ENCODE results near the gene SVEP1. TPM values are rescaled to one million over a fixed set of nuclear protein-coding genes. Genes with fewer than 3 reads are reported as not detected.
A peak's percentile ranks its signal among the peaks of the same experiment; 100 is the strongest.

Gene SVEP1
- total RNA-seq, 1 donor from 2014 or later, result 6.8 TPM

DNA sequence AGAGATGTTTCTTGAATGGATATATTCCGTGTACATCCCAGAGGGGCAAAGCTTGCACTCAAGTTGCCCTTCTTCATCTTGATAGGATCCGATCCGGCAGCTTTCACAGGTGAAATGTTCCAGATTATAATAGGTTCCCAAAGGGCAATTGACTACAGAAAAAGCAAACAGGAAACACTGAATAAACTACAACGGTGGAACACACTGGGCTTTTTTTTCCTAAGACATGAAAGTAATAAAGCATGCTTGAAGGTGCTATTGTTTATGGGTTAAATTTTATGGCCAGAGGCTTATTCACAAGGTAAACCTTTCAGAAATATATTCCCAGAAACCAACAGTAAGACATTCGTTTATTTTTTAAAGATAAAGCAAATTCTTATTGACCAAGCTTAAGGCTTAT lies 110.6 kb downstream of the SVEP1 start:
- ATAC-seq (ENCODE audit: poor library complexity), result no peak
- no peak for DNase-seq
- intact Hi-C loops (cut with DNase I), result no loop called here

DNA sequence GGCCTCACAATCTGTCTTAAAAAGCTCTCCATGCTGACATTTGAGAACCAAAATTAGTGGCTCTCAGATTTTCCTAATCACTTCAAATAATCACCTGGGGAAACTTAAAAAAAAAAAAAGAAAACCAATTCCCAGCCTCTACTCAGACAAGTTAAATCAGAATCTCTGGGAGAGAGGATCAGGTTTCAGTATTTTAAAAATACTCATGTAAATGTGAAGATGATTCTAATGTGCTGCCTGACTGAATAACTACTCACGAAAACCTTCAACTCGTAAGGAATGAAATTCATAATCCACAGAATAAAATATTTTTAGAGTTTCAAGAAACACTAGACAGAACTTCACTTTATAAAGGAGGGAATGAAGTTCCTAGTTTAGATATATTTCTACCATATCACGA lies 114.4 kb downstream of the SVEP1 start:
- no peak for DNase-seq
- intact Hi-C loops (cut with DNase I), result no loop called here
- ATAC-seq (ENCODE audit: poor library complexity), result no peak

DNA sequence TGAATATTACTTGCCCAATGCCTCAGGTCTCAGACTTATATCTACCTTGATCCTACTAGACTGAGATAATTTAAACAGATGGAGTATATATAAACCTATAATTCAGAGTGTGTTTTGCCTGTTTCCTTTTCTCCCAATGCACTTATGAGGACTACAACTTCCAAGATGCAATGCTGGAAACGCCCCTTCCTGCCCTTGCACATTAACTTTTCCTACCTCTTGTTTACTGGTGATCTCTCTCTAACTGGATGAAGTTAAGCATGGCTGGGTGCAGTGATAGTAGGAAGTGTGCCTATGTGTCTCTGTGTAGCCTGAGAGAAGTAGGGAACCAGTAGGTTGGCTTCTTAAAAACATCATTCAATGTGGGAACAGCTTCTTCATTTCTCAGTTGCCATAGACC lies 115.2 kb downstream of the SVEP1 start:
- intact Hi-C loops (cut with DNase I), result no loop called here
- ATAC-seq (ENCODE audit: poor library complexity) (no peak), DNase-seq (no peak)

DNA sequence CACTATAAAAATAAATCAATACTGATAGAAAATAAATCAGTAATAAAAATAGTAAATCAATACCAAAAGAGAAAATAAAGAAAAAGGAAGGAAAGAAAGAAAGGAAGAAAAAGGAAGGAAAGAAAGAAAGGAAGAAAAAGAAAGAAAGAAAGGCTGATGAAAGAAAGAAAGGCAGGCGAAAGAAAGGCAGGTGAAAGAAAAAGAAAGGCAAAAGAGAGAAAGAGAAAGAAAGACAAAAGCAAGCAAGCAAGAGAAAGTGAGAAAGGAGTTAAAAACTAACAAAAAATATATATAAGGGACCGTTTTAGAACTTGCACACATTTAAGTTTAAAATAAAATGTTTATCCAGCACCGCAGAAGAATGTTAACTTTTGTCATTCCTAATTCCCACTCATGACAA lies 116.0 kb downstream of the SVEP1 start:
- no peak for DNase-seq
- ATAC-seq (ENCODE audit: poor library complexity), result no peak
- intact Hi-C loops (cut with DNase I), result no loop called here

DNA sequence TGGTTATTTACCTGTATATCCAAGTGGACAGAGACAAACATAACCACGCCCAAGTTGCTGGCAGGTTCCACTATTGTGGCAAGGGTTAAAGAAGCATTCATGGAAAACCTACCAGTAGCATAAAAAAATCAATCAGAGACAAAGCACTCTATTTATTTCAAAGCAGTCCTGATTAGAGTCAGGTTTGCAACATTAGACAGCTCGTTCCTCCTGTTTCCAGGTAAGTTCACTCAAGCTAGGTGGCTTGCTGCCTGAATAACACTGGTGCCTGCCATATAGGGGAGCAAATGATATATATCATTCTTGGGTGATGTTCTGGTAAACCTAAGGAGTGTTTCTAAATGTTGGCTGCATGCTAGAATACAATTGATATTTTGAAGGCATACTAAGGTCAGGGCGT lies 122.3 kb downstream of the SVEP1 start:
- ATAC-seq (ENCODE audit: poor library complexity) (no peak), DNase-seq (no peak)
- intact Hi-C loops (cut with DNase I), result loop anchor here (10.0 kb wide), 1 partner anchor 168 kb away; no protein-coding TSS in a partner anchor

DNA sequence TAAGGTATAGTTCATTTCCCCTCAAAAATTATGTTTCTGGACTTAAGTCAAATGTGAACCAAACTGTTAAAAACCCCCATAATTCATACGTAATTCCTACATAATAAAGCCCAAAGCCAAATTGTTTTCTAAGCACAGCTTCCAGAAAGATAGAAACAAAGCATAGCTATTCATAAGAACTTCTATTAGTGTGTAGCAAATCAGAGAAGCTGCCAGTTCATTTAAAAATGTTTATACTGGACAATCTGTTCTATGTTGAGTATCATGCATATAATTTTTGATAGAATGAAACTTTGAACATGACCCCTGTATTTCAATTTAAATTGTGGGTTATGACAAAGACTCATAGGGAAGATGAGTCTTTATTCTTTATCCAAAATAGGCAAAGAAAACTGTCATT lies 122.9 kb downstream of the SVEP1 start:
- DNase-seq, result no peak
- intact Hi-C loops (cut with DNase I), result loop anchor here (10.0 kb wide), 1 partner anchor 168 kb away; no protein-coding TSS in a partner anchor
- no peak for ATAC-seq (ENCODE audit: poor library complexity)

DNA sequence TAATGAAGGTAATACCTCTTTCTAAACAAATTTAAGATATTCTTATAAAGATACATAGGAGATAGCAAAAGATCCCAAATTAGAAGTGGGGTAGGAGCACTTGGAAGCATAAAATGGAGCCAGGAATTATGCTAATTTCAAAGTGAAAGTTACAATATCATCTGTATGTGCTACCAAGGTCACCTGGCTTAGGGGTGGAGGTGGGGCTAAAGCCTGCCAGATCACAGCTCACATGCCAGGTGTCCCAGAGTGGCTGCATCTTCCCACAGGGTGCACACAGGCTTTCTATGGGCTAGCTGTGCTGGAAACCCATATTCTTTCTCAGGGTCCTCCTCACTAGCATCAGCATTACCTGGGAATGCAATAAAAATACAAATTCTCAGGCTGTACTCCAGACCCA lies 123.7 kb downstream of the SVEP1 start:
- intact Hi-C loops (cut with DNase I), result loop anchor here (10.0 kb wide), 1 partner anchor 169 kb away; no protein-coding TSS in a partner anchor
- ATAC-seq (ENCODE audit: poor library complexity), result no peak
- DNase-seq, result no peak

DNA sequence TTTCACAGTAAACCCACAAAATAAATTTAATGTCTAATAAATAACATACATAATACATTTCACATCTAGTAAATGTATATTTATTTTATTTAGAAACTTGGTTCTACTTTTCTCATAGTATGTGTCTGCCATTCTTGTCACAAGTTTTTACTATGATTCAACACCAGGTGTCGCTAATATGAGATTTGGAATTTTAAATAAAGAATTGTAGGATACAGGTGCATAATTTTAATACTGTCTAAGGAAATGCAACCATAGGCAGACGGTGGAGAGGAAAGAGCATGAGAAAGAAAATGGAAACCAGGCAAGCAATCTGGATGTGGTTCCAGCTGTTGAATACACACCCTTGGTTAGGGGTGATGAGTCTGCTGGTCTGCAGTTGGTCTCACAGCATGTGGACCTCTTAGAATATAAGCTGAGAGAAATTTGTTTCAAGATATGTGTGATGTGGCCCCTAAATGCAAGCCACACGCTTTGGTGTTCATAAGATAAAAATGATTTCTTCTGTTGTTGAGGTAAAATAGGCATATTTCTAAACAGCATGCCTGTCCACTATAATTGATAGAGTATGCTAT lies 127.2 kb downstream of the SVEP1 start:
- DNase-seq (no peak), ATAC-seq (ENCODE audit: poor library complexity) (no peak)
- intact Hi-C loops (cut with DNase I), result loop anchor here (10.0 kb wide), 1 partner anchor 172 kb away; no protein-coding TSS in a partner anchor

DNA sequence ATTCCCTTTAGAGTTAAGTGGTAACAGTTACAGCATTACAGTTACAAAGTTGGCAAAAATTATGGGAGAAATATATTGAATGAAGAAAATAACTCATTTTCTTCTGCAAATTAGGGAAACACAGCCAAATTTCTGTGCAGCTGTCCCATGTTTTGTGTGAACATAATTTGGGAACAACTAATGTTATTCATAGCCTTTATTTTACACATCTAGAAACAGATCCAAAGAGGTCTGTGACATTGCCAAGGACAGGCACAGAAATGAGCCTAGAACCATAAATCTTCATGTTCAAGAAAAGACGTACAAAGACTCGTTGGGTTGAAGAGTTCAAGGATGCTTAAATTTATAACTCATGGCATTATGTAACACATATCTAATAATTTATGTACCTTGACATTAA lies 127.8 kb downstream of the SVEP1 start:
- ATAC-seq (ENCODE audit: poor library complexity), result no peak
- no peak for DNase-seq
- intact Hi-C loops (cut with DNase I), result loop anchor here (10.0 kb wide), 1 partner anchor 173 kb away; no protein-coding TSS in a partner anchor

DNA sequence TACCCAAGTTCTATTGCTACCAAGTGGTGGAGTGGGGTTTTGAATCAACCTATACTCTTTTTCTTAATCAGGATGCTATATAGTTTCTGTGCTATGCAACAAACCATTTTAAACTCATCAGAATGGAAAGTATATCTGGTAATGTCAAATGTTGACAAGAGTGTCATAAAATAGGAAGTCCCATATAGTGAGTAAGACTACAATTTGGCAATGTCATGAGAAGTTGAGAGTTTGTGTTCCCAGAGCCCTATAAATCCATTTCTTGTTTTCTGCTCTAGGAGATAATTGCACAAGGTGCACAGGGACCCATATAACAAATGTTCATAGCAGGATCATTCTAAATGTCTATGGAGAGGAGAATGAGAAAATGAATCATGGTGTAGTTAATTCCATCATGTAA lies 132.1 kb downstream of the SVEP1 start:
- no peak for ATAC-seq (ENCODE audit: poor library complexity)
- no peak for DNase-seq
- intact Hi-C loops (cut with DNase I), result no loop called here

DNA sequence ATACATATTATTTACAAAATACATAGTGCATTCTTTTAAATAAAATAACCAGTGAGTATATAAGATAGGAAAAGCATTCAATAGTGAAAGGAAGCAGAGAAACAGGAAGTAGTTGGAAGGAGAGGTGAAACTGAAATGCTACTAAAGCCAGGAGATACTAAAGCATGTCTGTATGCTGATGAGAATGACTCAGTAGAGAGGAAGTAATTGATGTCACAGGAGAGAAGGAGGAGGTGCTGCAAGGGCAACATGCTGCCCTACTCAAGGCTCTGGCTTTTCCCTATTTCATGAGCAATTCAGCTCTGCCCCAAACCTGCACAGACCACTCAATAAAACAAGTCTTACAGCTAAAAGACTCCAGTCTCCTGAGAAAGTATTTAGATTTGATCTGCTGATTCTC lies 133.4 kb downstream of the SVEP1 start:
- ATAC-seq (ENCODE audit: poor library complexity) (no peak), DNase-seq (no peak)
- intact Hi-C loops (cut with DNase I), result no loop called here

DNA sequence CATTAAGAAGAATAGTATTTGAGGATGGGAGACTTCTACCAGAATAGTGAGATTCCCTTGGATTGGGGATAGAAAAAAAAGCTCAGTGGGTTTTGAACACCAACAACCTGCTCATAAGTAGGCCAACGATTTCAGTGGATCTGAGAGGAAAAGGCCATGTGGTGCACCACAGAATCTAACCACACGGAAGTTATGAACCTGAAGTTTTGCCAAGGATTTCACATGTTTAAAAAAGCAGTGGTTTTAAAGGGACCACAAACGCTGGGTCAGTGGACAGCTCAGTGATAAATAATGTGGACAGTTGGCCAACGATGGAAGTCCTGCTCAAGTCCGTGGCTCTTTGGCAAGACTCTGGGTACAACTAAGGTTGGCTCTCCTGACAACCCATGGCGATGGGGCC lies 134.6 kb downstream of the SVEP1 start:
- ATAC-seq (ENCODE audit: poor library complexity) (no peak), DNase-seq (no peak)
- intact Hi-C loops (cut with DNase I), result no loop called here

DNA sequence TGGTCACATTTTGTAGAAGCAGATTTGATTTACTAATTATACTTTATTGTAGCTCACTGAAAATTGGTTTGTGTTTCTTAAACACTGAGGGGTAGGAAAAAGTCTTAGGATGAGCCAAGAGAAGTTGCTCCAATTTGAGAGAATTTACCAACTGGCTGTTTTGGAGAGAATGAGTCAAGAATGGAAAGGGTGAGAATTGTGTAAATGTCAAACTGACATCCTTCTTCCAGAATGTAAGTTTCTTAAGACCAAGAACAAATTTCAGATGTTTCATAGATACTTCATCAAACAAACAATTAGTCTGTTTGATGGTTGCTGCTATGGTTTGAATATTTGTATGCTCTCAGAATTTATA lies 135.7 kb downstream of the SVEP1 start:
- intact Hi-C loops (cut with DNase I), result no loop called here
- ATAC-seq (ENCODE audit: poor library complexity) (no peak), DNase-seq (no peak)

DNA sequence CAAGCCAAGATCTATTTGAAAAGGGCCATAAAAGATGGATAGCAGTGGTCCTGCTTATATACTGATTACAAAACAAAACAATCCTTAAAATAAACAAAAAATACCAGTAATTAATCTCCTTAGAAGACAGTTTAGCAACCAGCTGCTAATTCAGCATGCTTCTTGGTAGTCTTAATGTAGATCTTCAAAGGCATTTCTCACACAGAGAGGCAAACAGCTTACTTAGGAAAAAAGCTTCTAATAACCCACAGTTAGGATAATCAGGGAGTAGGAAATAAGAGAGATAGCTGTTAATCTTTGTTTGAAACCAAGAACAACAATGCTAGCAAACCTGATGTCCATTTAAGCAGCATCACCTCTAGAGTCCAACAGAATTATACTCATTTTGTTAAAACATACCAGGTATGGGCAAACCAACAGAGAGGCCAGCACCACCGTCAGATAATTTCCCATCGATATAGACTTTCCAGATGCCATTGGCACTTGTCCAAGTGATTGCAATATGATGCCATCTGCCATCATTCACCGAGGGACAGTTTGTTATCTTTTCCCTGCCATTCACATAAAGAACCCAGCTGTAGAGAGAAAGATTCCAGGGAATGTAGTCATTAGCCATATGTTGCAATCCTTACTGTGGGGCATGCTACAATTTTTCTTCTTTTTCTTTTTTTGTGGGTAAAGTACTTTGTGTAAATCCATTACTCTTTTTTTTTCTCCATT lies 136.2 kb downstream of the SVEP1 start:
- ATAC-seq (ENCODE audit: poor library complexity) (no peak), DNase-seq (no peak)
- intact Hi-C loops (cut with DNase I), result no loop called here

DNA sequence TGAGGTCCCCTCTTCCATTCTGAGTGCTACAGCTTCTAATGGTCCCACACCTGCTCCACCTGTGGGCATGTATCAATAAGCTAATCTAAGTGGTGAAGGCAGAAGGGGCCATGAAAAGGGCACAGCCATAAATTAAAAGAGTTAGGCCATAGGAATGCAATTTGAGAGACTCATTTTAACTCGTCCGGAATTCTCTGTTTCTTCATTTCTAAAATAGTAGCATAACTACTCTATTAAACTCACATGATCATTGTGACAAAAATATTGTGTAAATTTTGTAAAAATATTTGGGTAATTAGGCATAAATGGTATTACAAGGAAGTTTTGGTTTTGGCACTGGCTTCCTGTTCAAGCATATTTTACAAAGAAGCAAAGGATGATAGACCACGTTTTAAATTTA lies 138.7 kb downstream of the SVEP1 start:
- ATAC-seq (ENCODE audit: poor library complexity) (no peak), DNase-seq (no peak)
- intact Hi-C loops (cut with DNase I), result no loop called here

DNA sequence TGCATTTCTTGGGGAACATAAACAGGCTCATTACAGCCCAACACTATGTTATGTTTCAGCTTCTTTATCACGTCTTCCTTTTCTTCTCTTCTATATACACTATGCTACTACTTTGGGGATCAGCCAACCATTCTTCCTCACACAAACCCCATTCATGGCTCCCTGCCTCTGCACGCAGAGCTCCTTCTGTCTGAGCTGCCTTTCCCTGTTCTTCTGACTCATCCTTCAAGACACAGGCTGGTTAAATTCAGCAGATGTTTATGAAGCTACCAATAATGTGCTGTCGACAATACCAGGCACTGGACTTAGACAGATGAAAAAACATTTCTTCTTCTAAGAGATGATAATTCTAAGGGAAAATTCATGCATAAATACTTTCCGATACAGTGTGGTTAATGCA lies 139.4 kb downstream of the SVEP1 start:
- intact Hi-C loops (cut with DNase I), result no loop called here
- ATAC-seq (ENCODE audit: poor library complexity) (no peak), DNase-seq (no peak)

DNA sequence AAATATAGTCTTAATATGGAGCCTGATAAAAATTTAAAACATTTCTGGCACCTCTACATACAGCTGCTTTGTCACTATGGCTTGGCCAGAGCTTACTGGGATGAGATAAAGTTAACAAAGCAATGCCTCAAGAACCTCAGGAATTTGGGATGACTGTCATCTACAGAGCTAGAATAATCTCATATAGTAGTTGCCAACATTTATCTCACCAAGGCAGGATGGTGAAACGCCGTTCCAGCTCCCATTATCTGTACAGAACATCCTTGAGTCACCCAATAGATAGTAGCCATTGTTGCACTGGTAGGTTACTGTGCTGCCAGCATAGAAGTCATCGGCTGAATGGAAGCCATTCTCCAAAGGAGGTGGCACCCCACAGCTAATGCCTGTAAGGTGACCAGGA lies 147.3 kb downstream of the SVEP1 start:
- intact Hi-C loops (cut with DNase I), result no loop called here
- ATAC-seq (ENCODE audit: poor library complexity), result no peak
- DNase-seq, result no peak

DNA sequence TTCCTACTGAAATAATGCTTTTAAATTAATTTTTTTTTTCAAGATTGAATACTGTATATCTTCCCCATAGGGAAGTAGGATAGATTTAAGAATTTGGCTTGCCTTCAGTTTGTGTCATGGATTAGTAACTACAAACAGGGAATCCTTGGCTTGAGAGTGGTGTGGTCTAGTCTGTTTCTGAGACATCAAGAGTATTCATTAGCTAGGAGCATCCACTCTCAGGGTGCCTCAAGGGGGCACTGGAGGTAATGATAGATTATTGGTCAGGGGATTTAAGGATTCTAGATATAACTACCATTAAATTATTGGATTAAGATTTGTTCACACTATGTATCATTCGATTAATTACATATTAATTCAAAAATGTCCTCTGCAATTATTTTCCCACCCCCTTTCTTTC lies 150.1 kb downstream of the SVEP1 start:
- intact Hi-C loops (cut with DNase I), result no loop called here
- DNase-seq, result no peak
- ATAC-seq (ENCODE audit: poor library complexity), result no peak

DNA sequence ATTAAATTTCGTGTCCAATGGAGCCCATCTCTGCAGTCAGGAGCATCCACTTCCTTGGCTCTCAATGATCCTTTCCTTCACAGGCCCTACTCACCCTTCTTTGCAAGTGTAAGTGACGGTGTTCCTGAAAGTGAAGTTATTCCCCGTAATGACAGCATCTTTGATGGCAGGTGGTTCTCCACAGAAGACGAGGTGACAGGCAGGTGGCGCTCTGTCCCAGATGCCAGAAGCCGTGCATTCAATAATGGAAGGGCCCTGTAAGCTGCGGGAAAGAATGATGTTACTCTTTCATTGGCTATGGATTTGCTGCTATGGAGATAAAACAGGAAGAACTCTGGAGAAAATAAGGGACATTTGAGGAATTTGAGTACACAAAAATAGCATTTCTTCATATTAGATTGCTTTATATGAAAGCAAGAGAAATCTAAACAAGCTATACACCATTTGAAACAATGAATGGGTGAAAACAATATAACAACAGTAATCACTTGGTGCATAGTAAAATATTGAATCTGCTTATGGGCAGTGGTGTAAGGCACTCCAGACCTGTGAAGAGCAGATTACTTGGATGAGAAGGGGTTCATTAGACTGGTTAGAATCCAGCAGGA lies 151.9 kb downstream of the SVEP1 start:
- ATAC-seq (ENCODE audit: poor library complexity) (no peak), DNase-seq (peak; percentile 56)
- intact Hi-C loops (cut with DNase I), result no loop called here

DNA sequence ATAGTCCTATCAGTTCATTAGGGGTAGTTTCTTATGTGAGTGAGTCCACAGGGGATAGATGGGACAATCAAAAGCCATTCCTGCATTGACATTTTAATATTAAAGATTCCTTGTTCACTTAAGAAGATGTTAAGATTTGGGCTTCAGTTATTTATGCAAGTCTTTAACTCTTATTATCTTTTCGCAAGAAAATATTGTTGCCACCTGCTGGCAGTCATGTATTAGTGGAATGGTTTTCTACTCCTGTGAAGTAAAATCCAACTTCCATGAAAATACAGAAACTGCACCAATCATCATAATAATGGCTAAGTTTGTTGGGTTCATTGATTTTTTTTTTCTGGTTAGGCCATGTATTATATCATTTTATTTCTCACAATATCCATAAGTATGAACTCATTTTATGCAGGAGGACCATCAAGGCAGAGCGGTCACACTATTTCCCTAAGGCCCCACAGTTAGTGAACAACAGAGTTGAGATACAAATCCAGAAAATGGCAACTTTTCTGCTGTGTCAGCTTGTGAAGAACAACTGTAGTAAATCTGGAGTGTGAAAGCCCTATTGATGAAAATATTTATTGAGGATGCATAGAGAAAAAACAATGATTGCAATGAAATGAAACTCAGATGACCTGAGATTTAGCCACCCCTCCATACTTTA lies 153.4 kb downstream of the SVEP1 start:
- ATAC-seq (ENCODE audit: poor library complexity) (no peak), DNase-seq (no peak)
- intact Hi-C loops (cut with DNase I), result no loop called here

Data from Right ventricle myocardium superior (tissue), 1 donor.